ENCODE measurements around the gene MATN4. TPM values are rescaled to one million over a fixed set of nuclear protein-coding genes. Genes with fewer than 3 reads are reported as not detected.
A peak's percentile ranks its signal among the peaks of the same experiment; 100 is the strongest.

MATN4 gene
- total RNA-seq, 2 experiments from 2014 or later, result 0.70 to 0.95 TPM

DNA sequence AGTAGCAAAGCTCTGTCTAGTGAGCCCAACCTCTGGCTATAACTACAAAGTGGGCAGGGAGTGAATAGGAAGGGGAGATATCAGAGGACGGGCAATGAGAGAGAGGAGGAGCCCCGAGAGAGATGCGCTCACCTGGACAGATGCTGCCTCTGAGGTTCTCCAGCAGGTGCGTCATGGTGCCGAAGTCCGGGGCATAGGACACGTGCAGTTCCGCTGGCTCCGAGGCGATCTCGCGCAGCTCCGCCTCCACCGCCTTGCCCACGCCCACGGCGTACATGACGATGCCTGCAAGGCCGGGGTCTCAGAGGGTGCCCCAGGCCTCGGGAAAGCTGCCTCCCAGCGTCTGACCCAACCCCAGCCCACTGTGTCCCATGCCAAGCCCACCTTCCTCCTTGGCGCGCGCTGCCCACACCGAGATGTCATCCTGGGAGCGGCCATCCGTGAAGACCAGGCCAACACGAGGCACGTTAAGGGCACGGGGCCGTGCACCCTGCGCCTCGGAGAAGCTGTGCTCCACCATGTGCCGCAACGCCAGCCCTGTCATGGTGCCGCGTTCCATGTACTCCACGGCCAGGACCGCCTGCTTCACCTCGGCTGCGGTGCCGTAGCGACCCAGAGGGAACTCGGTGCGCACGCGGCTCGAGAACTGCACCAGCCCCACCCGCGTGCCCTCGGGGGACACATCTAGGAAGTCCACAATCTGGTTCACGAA lies 10.2 kb downstream of the MATN4 start:
- ChIA-PET POLR2A (no interaction called here), CTCF (no interaction called here)
- intact Hi-C loops (cut with micrococcal nuclease), result no loop called here
- H3K4me1 Mint-ChIP-seq (ENCODE audit: low read depth), result peaks cover 19% of the 10 kb centered on the region
- H3K4me3 Mint-ChIP-seq, result no peak overlapping the region
- H3K9me3 Mint-ChIP-seq, result no peaks in the 10 kb centered on the region
- no peak for DNase-seq
- H3K27ac Mint-ChIP-seq, result no peak overlapping the region
- H3K27me3 Mint-ChIP-seq, result peaks cover 21% of the 10 kb centered on the region
- no peaks in the 10 kb centered on the region for H3K36me3 Mint-ChIP-seq

DNA sequence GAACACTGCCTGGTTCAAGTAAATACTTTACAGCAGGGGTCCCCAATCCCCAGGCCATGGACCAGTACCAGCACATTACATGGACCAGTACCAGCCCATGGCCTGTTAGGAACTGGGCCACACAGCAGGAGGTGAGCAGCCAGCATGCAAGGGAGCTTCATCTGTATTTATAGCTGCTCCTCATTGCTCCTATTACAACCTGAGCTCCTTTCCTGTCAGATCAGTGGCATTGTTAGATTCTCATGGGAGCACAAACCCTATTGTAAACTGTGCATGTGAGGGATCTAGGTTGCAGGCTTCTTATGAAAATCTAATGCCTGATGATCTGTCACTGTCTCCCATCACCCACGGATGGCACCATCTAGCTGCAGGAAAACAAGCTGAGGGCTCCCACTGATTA lies 13.4 kb downstream of the MATN4 start:
- ChIA-PET CTCF (interaction anchor here (0.6 to 8.2 kb wide), 50 partner anchors 8 to 1107 kb away, joined by 3 to 113 read pairs (median 5); partner anchors contain the start of genes KCNS1, MATN4, PIGT and SDC4), POLR2A (interaction anchor here (1.6 to 4.0 kb wide), 2 partner anchors 8 to 156 kb away, joined by 3 to 16 read pairs; no protein-coding TSS in a partner anchor)
- Mint-ChIP-seq H3K4me1 (ENCODE audit: low read depth) (no peaks in the 10 kb centered on the region), H3K9me3 (no peaks in the 10 kb centered on the region), H3K27ac (no peak overlapping the region), H3K27me3 (peaks cover 30% of the 10 kb centered on the region), H3K36me3 (no peaks in the 10 kb centered on the region), H3K4me3 (no peak overlapping the region)
- no peak for DNase-seq
- intact Hi-C loops (cut with micrococcal nuclease), result loop anchor here (5.0 kb wide), 1 partner anchor 197 kb away; no protein-coding TSS in a partner anchor

DNA sequence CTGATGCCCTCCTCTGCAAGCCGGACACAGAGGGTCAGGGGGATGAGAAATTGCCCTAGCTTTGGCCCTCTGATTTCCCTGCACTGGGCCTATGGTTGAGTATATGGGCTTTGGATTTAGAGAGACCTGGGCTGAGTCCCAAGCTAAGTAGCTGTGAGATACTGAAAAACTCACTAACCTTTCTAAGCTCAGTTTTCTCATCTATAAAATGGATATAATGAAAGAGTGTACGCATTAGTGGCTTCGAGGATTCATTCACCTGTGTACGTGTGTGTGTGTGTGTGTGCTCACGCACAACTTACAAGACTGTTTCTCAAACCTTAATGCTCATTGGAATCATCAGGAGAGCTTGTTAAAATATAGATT lies 14.1 kb downstream of the MATN4 start:
- ChIA-PET POLR2A (interaction anchor here (0.9 to 4.0 kb wide), 4 partner anchors 9 to 156 kb away, joined by 3 to 16 read pairs (median 3); no protein-coding TSS in a partner anchor), CTCF (interaction anchor here (0.6 to 8.2 kb wide), 70 partner anchors 9 to 1107 kb away, joined by 3 to 113 read pairs (median 4); partner anchors contain the start of genes KCNS1, MATN4, PIGT and SDC4)
- H3K36me3 Mint-ChIP-seq, result no peaks in the 10 kb centered on the region
- no peaks in the 10 kb centered on the region for H3K4me1 Mint-ChIP-seq (ENCODE audit: low read depth)
- H3K27me3 Mint-ChIP-seq, result peaks cover 27% of the 10 kb centered on the region
- no peak overlapping the region for H3K27ac Mint-ChIP-seq
- H3K4me3 Mint-ChIP-seq, result peak overlapping the region; percentile 65
- intact Hi-C loops (cut with micrococcal nuclease), result loop anchor here (5.0 kb wide), 1 partner anchor 197 kb away; no protein-coding TSS in a partner anchor
- H3K9me3 Mint-ChIP-seq, result no peaks in the 10 kb centered on the region
- no peak for DNase-seq

DNA sequence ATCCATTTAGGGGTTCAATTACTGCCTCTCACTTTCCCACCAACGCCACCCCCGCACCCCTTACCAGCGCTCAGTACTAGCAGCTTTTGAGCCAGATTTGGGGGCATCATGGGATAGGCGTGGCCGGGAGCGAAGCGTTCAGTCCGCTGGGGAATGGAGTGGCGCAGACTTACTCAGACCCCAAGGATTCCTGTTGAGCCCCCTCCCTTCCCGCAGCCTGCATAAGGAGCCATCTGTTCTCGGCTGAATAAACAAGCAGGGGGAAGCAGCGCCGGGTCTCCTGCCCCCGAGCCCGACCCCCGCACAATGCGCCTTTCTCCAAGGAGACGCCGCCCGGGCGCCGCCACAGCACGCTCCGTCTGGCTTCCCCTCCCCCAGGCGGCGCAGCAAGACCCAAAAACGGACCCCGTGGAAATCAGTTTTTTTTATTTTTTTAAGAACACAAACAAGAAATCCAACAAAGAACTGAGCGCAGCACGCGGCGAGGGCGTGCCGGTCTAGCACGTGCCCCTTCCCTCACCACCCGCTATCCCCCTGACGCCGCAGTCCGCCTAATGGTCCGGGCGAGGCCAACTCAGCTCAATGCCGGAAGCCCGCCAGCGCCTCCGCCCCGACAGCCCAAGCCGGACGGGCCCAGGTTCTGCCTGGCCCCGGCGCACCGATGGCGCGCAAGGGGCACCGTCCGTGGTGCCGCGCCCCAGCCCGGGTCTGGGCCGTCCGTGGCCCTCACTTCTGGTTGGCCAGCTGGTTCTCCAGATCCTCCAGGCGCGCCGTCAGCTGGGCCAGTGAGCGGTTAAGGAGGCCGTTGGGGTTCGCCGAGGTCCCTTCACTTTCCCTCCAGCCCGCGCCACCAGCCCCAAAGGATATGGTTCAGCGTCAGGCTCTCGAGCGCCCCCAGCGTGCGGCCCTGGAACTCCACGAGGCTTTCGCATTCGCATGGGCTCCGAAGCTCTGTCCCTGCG lies 14.8 kb downstream of the MATN4 start:
- no peaks in the 10 kb centered on the region for H3K9me3 Mint-ChIP-seq
- ChIA-PET CTCF (interaction anchor here (0.6 to 8.2 kb wide), 74 partner anchors 9 to 608 kb away, joined by 3 to 113 read pairs (median 4); partner anchors contain the start of genes KCNS1, MATN4, PIGT and SDC4), POLR2A (interaction anchor here (0.9 to 4.0 kb wide), 3 partner anchors 9 to 154 kb away, joined by 3 to 16 read pairs (median 3); no protein-coding TSS in a partner anchor)
- no peak overlapping the region for H3K27ac Mint-ChIP-seq
- DNase-seq, result peak; percentile 89
- H3K4me3 Mint-ChIP-seq, result peak overlapping the region; percentile 65
- H3K4me1 Mint-ChIP-seq (ENCODE audit: low read depth), result no peaks in the 10 kb centered on the region
- H3K36me3 Mint-ChIP-seq, result no peaks in the 10 kb centered on the region
- peaks cover 28% of the 10 kb centered on the region for H3K27me3 Mint-ChIP-seq
- intact Hi-C loops (cut with micrococcal nuclease), result loop anchor here (5.0 kb wide), 1 partner anchor 196 kb away; no protein-coding TSS in a partner anchor

DNA sequence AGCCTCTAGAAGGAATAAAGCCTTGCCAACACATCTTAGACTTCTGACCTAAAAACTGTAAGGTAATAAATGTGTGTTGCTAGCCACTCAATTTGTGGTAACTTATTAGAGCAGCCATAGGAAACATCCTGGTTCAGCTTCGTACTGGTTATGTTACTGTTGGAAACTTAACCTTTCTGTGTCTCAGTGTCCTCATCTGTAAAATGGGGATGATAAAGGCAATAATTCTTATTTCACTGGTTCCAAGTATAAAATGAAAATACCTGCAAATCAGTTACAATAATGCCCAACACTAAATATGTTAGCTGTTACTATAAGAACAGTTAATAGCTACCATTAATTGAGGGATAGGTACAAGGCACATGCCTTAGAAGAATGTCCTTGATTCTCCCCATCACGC lies 15.8 kb downstream of the MATN4 start:
- Mint-ChIP-seq H3K9me3 (no peaks in the 10 kb centered on the region), H3K27me3 (peaks cover 26% of the 10 kb centered on the region), H3K4me1 (ENCODE audit: low read depth) (no peaks in the 10 kb centered on the region), H3K4me3 (no peak overlapping the region), H3K27ac (no peak overlapping the region), H3K36me3 (no peaks in the 10 kb centered on the region)
- ChIA-PET CTCF (interaction anchor here (0.6 to 8.2 kb wide), 29 partner anchors 11 to 607 kb away, joined by 3 to 113 read pairs (median 4); partner anchors contain the start of genes KCNS1, MATN4, SLPI and WFDC12), POLR2A (interaction anchor here (4.0 kb wide), 1 partner anchor 10 kb away, joined by 16 read pairs; no protein-coding TSS in a partner anchor)
- intact Hi-C loops (cut with micrococcal nuclease), result loop anchor here (5.0 kb wide), 1 partner anchor 195 kb away; no protein-coding TSS in a partner anchor
- no peak for DNase-seq

DNA sequence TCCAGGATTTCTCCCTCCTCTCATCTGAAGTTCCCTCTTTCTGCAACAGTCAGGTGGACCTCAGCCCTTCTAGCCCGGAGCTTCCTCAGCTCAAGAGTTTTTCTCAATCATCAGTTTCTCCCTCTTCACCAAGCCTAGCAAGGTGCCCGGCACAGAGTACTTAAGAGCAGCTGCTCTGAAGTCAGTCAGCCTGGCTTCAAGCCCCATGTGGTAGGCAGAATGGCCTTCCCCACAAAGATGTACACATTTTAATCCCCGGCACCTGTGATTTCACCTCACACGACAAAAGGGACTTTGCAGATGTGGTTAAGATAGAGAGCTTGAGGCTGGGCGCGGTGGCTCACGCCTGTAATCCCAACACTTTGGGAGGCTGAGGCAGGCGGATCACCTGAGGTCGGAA lies 16.6 kb downstream of the MATN4 start:
- Mint-ChIP-seq H3K4me3 (no peak overlapping the region), H3K36me3 (no peaks in the 10 kb centered on the region), H3K4me1 (ENCODE audit: low read depth) (no peaks in the 10 kb centered on the region), H3K9me3 (no peaks in the 10 kb centered on the region), H3K27ac (no peak overlapping the region), H3K27me3 (peaks cover 26% of the 10 kb centered on the region)
- intact Hi-C loops (cut with micrococcal nuclease), result loop anchor here (2.0 to 5.0 kb wide), 2 partner anchors 153 to 194 kb away; no protein-coding TSS in a partner anchor
- ChIA-PET CTCF (interaction anchor here (0.6 to 8.2 kb wide), 29 partner anchors 12 to 543 kb away, joined by 3 to 113 read pairs (median 4); partner anchors contain the start of genes KCNS1, WFDC12 and YWHAB), POLR2A (interaction anchor here (0.7 to 4.0 kb wide), 2 partner anchors 11 to 1015 kb away, joined by 3 to 16 read pairs; no protein-coding TSS in a partner anchor)
- DNase-seq, result no peak

DNA sequence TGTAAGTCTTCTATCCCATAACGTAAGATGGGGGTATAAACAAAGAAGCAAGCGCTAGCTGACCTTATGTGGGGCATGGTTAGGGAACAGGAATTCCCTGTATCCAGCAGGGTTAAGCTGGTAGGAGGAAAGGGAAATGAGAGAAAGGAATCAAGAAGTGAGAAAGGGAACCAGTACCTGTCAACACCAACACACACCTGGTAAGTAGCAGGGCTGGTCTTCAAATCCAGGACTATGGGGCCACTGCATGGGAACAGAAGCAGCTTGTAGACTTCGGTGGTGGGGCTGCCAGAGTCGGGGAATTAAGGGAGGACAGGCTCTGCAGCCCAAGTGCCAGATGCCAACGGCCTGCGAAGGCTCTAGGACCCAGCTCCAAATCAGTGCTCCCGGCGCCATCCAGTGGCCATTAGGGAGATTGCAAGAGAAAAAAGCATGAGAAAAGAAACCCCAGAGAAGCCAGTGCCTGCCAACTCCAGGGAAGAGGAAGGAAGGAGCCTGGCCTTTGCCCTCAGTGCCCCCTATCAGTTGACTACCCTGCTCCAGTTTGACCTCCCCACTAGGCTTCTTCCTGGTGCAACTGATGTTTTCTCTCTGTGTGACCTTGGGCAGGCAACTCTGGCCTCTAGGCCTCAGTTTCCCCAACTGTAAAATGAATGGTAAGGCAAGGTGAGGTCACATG lies 17.3 kb downstream of the MATN4 start:
- no peak overlapping the region for H3K27ac Mint-ChIP-seq
- DNase-seq, result peak; percentile 78
- no peak overlapping the region for H3K4me3 Mint-ChIP-seq
- no peaks in the 10 kb centered on the region for H3K4me1 Mint-ChIP-seq (ENCODE audit: low read depth)
- no peaks in the 10 kb centered on the region for H3K36me3 Mint-ChIP-seq
- H3K27me3 Mint-ChIP-seq, result peaks cover 23% of the 10 kb centered on the region
- ChIA-PET POLR2A (interaction anchor here (0.7 to 4.0 kb wide), 2 partner anchors 12 to 1014 kb away, joined by 3 to 16 read pairs; no protein-coding TSS in a partner anchor), CTCF (interaction anchor here (0.6 to 8.2 kb wide), 32 partner anchors 9 to 543 kb away, joined by 3 to 113 read pairs (median 5); partner anchors contain the start of genes KCNS1, SLPI, TOMM34 and WFDC12)
- intact Hi-C loops (cut with micrococcal nuclease), result loop anchor here (2.0 to 5.0 kb wide), 2 partner anchors 152 to 194 kb away; no protein-coding TSS in a partner anchor
- H3K9me3 Mint-ChIP-seq, result no peaks in the 10 kb centered on the region

DNA sequence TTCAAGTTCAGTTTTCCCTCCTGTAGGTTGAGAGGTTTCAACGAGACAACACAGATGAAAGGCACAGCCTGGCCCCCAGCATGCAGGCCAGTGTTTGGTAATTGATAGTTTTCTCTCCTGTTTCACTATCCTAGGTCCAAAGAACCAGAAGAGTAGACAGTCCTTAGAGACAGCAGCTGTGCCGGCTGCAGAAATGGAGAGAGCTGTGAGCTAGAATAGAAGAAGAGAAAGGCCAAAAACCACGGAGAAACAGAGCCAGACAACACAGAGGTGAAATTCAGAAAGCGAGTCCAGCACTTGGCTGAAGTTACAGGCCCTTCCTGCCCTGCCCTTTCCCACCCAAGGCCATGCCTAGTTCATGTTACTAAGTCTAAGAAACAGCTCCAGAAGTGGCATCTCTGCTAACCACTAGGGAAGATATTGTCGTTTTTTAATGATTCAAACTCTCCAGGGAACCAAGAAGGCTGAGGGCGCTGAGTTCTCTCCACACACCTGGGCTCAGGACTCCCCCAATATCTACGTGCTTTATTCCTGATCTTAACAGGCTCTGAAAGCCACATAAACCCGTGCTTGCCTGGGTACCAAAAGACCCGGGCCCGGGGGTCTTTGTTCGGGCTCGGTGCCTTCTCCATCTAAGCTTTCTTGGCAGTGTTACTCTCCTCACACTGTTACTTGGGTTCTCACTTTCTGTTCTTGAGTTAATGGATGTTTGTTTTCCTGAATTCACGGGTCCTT lies 18.0 kb downstream of the MATN4 start:
- POLR2A ChIA-PET, result no interaction called here
- Mint-ChIP-seq H3K4me1 (ENCODE audit: low read depth) (no peaks in the 10 kb centered on the region), H3K27ac (no peak overlapping the region), H3K36me3 (no peaks in the 10 kb centered on the region), H3K27me3 (peaks cover 22% of the 10 kb centered on the region), H3K9me3 (no peaks in the 10 kb centered on the region), H3K4me3 (no peak overlapping the region)
- intact Hi-C loops (cut with micrococcal nuclease), result loop anchor here (2.0 to 5.0 kb wide), 2 partner anchors 151 to 193 kb away; no protein-coding TSS in a partner anchor
- no peak for DNase-seq
- CTCF ChIA-PET, result interaction anchor here (0.6 to 8.2 kb wide), 24 partner anchors 8 to 481 kb away, joined by 3 to 113 read pairs (median 6); partner anchors contain the start of genes KCNS1, SLPI and TOMM34

DNA sequence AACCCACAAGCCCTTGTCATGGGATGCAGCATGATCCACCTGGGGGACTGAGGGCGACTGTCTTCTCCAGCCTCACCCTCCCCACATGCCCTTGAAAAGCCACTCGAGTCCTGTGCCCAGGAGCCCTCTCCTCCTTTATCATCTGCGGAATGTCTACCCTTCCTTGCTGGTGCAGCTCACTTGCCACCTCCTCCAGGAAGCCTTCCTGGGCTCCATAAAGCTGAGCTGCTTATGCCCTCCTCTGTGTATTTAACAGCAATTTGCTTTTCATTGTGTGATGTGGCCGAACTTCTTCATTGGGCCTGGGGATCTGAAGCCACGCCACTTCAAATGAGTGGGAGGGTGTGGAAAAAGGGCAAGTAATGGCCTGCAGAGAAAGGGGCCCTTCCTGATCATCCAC lies 19.2 kb downstream of the MATN4 start:
- DNase-seq, result no peak
- peaks cover 17% of the 10 kb centered on the region for H3K27me3 Mint-ChIP-seq
- H3K27ac Mint-ChIP-seq, result no peak overlapping the region
- H3K9me3 Mint-ChIP-seq, result no peaks in the 10 kb centered on the region
- H3K4me1 Mint-ChIP-seq (ENCODE audit: low read depth), result no peaks in the 10 kb centered on the region
- ChIA-PET POLR2A (no interaction called here), CTCF (interaction anchor here (0.6 to 8.2 kb wide), 2 partner anchors 14 to 47 kb away, joined by 3 to 113 read pairs; no protein-coding TSS in a partner anchor)
- no peaks in the 10 kb centered on the region for H3K36me3 Mint-ChIP-seq
- no peak overlapping the region for H3K4me3 Mint-ChIP-seq
- intact Hi-C loops (cut with micrococcal nuclease), result no loop called here

DNA sequence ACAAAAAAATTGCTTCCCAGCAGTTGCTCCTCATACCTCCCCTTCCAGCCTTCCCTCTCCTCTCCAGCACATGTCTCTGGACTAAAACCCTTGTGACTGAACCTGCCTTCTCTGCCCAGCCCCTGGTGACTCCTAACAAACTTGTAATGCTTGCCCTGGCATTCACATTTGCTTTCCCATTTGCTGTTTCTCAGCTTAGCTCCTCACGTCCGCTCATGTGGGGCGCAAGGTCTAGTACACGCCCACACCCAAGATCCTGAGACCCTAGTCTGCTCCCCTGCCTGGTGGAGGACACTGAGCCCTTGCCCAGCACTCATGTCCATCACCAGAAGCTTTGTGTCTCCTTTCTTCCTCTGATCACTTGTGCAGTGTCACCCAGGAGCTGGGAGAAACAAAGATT lies 19.7 kb downstream of the MATN4 start:
- CTCF ChIA-PET, result interaction anchor here (0.8 to 8.2 kb wide), 2 partner anchors 15 to 150 kb away, joined by 4 to 113 read pairs; no protein-coding TSS in a partner anchor
- H3K9me3 Mint-ChIP-seq, result no peaks in the 10 kb centered on the region
- H3K27ac Mint-ChIP-seq, result no peak overlapping the region
- H3K4me3 Mint-ChIP-seq, result no peak overlapping the region
- no peaks in the 10 kb centered on the region for H3K4me1 Mint-ChIP-seq (ENCODE audit: low read depth)
- no peak for DNase-seq
- H3K27me3 Mint-ChIP-seq, result peaks cover 17% of the 10 kb centered on the region
- H3K36me3 Mint-ChIP-seq, result no peaks in the 10 kb centered on the region
- intact Hi-C loops (cut with micrococcal nuclease), result no loop called here
- POLR2A ChIA-PET, result no interaction called here

All from activated CD4-positive, alpha-beta memory T cell treated with anti-CD3 and anti-CD28 coated beads for 36 hours (primary cell).